ENCODE measurements around the gene UBE2G2.

DNA sequence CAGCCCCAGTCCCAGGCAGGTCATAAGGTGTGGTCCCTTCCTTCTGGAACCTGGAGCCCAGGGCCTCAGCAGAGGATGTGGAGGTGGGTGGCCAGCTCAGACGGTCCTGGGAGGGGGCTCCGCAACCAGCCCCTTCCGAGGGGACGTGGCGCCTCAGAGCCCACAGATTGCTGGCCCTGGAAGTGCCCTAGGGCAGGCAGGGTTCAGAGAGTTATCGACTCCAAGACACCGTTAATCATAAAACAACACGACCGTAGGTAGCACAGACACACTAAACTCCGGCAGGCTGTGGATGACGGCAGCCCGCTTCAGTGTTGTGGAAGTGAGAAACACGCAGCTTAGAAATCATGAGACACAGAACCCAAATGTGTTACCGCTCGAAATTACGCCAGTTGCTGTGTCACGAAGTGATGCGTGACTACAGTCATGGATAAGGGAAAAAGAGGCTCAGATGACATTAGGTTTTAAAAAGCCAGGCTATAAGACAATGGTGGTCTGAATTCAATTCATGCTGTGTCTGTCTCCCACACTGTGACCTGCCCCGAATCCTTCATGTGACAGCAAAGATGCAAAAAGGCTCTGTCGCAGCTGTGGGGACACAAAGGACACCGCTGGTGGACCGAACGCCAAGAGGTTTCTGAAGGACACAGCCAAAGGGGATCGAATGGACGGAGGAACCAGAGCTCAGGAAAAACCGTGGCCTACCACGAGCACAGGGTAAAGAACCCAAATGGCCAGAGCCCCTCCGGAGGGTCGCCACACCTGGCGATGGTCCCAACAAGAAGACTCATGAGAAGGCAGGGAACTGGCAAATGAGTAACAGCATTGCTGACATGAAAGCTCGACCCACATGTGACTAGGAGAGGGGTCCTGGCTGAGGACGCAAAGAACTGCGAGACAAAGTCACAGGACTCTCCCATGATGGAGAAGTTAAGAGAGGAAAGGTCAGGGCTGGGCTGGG lies 17.9 kb upstream of the UBE2G2 start:
- TF ChIP-seq FOXM1 (IDR thresholded peaks at IDR 0.05; ENCODE audit: borderline replicate concordance, low read depth) (no peak), TCF12 (IDR thresholded peaks at IDR 0.05; ENCODE audit: low read depth) (no peak), EGR1 (IDR thresholded peaks at IDR 0.05) (no peak), CREB1 (IDR thresholded peaks at IDR 0.05; ENCODE audit: low read depth) (no peak), NFIC (IDR thresholded peaks at IDR 0.05) (no peak), CEBPB (IDR thresholded peaks at IDR 0.05) (no peak)
- TF ChIP-seq, protein P1, sequence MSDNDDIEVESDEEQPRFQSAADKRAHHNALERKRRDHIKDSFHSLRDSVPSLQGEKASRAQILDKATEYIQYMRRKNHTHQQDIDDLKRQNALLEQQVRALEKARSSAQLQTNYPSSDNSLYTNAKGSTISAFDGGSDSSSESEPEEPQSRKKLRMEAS (IDR thresholded peaks at IDR 0.05) = no peak

All from Ishikawa (cell line).